Lung (tissue), 12 donors: ENCODE measurements around the gene TGFBR2. TPM values are rescaled to one million over a fixed set of nuclear protein-coding genes. Genes with fewer than 3 reads are reported as not detected.

ENCODE experiments used
- ATAC-seq: fragments of 200-7000 bp; cut with Tn5 transposase; one replicate; pipeline ENCODE4 v1.9.1; 2020; ENCODE audit warnings: moderate number of reproducible peaks; ENCODE audit not compliant: insufficient read depth, low FRiP score
- DNase-seq, 3 donors: peaks; one replicate each; pipeline ENCODE4 v3.0.0-alpha.2; 2013 to 2017
- H3K27ac ChIP-seq, 2 donors: one replicate each; pipeline ENCODE4 v1.5.1; 2013; ENCODE audit warnings: mild to moderate bottlenecking in 2 of 2, moderate library complexity in 2 of 2, control low read depth in 1 of 2, inconsistent platforms in 1 of 2, low read depth in 1 of 2, low read length in 1 of 2
- H3K27me3 ChIP-seq, 3 donors: one replicate each; pipeline ENCODE4 v1.5.1; 2013; ENCODE audit warnings: low read length in 2 of 3; ENCODE audit not compliant: control insufficient read depth in 3 of 3, insufficient read depth in 3 of 3
- H3K36me3 ChIP-seq, 4 donors: one replicate each; pipeline ENCODE4 v1.5.1; 2013; ENCODE audit warnings: low read length in 4 of 4, mild to moderate bottlenecking in 1 of 4, moderate library complexity in 1 of 4; ENCODE audit not compliant: control insufficient read depth in 4 of 4, insufficient read depth in 4 of 4
- H3K4me1 ChIP-seq, 5 donors: one replicate each; pipeline ENCODE4 v1.5.1; 2013; ENCODE audit warnings: low read length in 5 of 5, mild to moderate bottlenecking in 2 of 5, moderate library complexity in 1 of 5; ENCODE audit not compliant: control insufficient read depth in 5 of 5, insufficient read depth in 5 of 5
- H3K4me3 ChIP-seq: one replicate; pipeline ENCODE4 v1.5.1; 2013; ENCODE audit warnings: mild to moderate bottlenecking, control low read depth, moderate library complexity
- H3K9ac ChIP-seq, 2 donors: one replicate each; pipeline ENCODE4 v1.5.1; 2013; ENCODE audit warnings: low read length in 2 of 2, control low read depth in 1 of 2; ENCODE audit not compliant: insufficient read depth in 1 of 2
- H3K9me3 ChIP-seq, 4 donors: one replicate each; pipeline ENCODE4 v1.5.1; 2013; ENCODE audit warnings: low read length in 3 of 4, mild to moderate bottlenecking in 1 of 4, moderate library complexity in 1 of 4; ENCODE audit not compliant: control insufficient read depth in 4 of 4, insufficient read depth in 3 of 4
- WGBS, 2 donors: extraction: QIAGEN DNeasy Blood & Tissue Kit; methylation state at CpG; one replicate each; pipeline ENCODE4 v1.1.7; 2013; 5-methylcytosine and 5-hydroxymethylcytosine counted together
- polyA plus RNA-seq, 2 donors: library from polyadenylated mRNA; stranded (reverse); fragments of 200-250 nt; gene quantifications; one replicate each; pipeline ENCODE4 v1.2.1, GENCODE V29; 2013
- total RNA-seq, 2 donors: library from RNA; depleted of rRNA in 1 of 2; stranded (reverse); fragments of >200 nt in 1 of 2; gene quantifications; one replicate each; pipeline ENCODE4 v1.2.1, GENCODE V29; 2014 to 2021
- TF ChIP-seq, protein P1 (sequence below): IDR thresholded peaks from 2 replicates; pipeline ENCODE4 v1.5.1; 2012; ENCODE audit warnings: mild to moderate bottlenecking; ENCODE audit errors: control extremely low read depth, extremely low read depth
- donor health status: control.
- donor health status: control.
- donor health status: Bipolar disorder and iron deficiency.
- donor health status: healthy.
- donor health status: DM: yes; HTN: yes; CAD: no.

Gene TGFBR2
- total and polyA plus RNA-seq, 4 donors = 31.1 to 232 (median 163) TPM

DNA sequence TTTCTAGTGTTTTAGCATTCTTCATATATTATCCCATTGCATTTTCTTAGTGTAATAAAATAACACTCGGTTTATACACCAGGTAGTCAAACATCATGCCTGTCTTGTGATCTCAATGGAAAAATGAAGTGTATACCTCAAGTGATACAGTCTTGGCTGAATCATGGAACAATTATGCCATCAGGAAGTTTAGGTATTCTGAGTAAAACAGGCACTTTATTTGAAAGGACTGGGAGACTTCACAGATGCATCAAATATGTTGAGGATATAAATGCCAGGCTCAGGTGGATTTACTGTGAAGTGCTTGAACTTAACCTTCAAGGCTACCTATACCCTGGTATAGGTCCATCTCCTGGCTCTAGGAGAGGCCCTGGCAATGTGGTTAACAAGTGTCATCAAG is 8.5 kb downstream of the TGFBR2 start:
- peak overlapping the region in 1 of 2 donors; percentile 40 for H3K27ac ChIP-seq

DNA sequence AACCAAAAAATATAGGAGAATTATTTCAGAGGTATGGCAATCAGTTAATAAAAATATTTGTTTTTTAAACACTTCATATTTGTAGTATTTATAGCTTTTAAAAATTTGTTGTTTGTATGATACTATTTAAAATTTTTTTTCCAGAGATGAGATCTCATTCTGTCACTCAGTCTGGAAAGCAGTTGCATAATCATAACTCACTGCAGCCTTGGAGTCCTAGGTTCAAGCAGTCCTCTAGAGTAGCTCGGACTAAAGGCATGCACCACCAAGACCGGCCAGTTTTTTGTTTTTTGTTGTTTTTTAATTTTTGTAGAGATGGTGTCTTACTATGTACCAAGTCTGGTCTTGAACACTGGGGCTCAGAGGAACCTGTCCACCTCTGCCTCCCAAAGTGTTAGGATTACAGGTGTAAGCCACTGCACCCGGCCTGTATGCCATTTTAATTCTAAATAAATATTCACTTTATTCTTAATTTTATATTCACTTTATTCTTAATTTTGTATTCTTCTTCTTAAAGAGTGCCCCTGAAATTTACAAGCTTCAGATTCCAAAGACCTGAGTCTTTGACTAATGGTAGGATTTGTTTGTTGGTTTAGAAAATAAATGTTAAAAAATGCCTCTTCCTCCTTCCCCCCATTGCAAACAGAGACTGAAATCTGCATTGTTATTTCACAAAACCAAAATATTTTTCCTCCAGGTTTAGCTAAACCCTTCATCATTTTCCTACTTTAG is 9.4 kb downstream of the TGFBR2 start:
- ATAC-seq (no peak), DNase-seq (no peak)
- TF ChIP-seq, protein P1, sequence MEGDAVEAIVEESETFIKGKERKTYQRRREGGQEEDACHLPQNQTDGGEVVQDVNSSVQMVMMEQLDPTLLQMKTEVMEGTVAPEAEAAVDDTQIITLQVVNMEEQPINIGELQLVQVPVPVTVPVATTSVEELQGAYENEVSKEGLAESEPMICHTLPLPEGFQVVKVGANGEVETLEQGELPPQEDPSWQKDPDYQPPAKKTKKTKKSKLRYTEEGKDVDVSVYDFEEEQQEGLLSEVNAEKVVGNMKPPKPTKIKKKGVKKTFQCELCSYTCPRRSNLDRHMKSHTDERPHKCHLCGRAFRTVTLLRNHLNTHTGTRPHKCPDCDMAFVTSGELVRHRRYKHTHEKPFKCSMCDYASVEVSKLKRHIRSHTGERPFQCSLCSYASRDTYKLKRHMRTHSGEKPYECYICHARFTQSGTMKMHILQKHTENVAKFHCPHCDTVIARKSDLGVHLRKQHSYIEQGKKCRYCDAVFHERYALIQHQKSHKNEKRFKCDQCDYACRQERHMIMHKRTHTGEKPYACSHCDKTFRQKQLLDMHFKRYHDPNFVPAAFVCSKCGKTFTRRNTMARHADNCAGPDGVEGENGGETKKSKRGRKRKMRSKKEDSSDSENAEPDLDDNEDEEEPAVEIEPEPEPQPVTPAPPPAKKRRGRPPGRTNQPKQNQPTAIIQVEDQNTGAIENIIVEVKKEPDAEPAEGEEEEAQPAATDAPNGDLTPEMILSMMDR = no peak
- Histone ChIP-seq H3K27ac (peak overlapping the region in 1 of 2 donors; percentile 51), H3K4me1 (peaks cover 0 to 46% (median 0%) of the 10 kb centered on the region in 5 donors), H3K4me3 (no peak overlapping the region), H3K9me3 (no peaks in the 10 kb centered on the region), H3K27me3 (no peaks in the 10 kb centered on the region), H3K36me3 (no peaks in the 10 kb centered on the region), H3K9ac (no peak overlapping the region)
- 48 to 56% methylated on average over 3 of the region's 3 CpGs for WGBS, 2 donors

More for the DNA sequence above, 8.5 kb downstream of the TGFBR2 start:
- no peaks in the 10 kb centered on the region for H3K27me3 ChIP-seq
- WGBS, 2 donors = 56 to 79% methylated on average over 1 of the region's 1 CpG
- DNase-seq (no peak), ATAC-seq (no peak)
- H3K9ac ChIP-seq = no peak overlapping the region
- H3K4me3 ChIP-seq = no peak overlapping the region
- H3K36me3 ChIP-seq = no peaks in the 10 kb centered on the region
- peaks cover 0 to 43% (median 0%) of the 10 kb centered on the region in 5 donors for H3K4me1 ChIP-seq
- TF ChIP-seq, protein P1 = no peak
- no peaks in the 10 kb centered on the region for H3K9me3 ChIP-seq

DNA sequence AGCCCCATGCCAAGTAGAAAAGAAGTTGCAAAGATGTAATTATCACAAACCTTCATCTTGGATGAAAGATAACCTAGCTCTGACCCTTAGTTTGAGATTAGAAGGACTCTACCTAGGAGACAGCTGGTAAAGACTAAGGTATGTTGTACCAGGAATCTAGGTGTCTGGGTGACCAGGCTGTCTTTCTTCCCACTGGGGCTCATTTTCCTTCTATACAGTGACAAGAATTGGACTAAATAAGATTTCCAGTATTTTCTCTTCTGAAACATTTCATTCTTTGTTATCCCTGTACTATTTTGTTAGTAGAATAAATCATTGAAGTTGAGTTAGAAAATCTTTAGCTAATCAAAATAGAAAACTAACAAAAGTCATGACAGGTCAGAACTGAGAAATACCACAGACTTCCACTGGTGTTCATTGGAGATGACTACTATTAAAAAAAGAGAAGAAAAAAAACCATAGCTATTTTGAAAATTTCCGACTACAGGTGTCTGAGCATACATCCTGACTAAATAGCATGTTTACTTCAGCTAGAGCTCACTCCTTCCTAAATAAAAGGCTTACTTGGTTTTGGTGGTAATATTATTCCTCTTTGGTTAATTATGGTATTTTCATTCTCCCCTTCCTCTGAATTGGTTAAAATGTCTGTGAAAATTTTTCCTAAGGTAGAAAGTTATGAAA is 10.1 kb downstream of the TGFBR2 start:
- no peaks in the 10 kb centered on the region for H3K36me3 ChIP-seq
- H3K27ac ChIP-seq = peak overlapping the region in 1 of 2 donors; percentile 51
- TF ChIP-seq, protein P1 = no peak
- ATAC-seq = no peak
- H3K9me3 ChIP-seq = no peaks in the 10 kb centered on the region
- no peak overlapping the region for H3K9ac ChIP-seq
- no peak overlapping the region for H3K4me3 ChIP-seq
- 32 to 42% methylated on average over 1 of the region's 1 CpG for WGBS, 2 donors
- no peak for DNase-seq
- H3K27me3 ChIP-seq = no peaks in the 10 kb centered on the region
- peaks cover 0 to 47% (median 0%) of the 10 kb centered on the region in 5 donors for H3K4me1 ChIP-seq
